Osteoblast (primary cell): ENCODE measurements around the gene LGR6. TPM values are rescaled to one million over a fixed set of nuclear protein-coding genes. Genes with fewer than 3 reads are reported as not detected.

ENCODE experiments used
- DNase-seq: peaks from one replicate; pipeline ENCODE4 v3.0.0; 2011; ENCODE audit warnings: low spot score, mixed read lengths; ENCODE audit not compliant: insufficient read length; ENCODE audit errors: missing footprints
- H2AFZ ChIP-seq: 2 replicates; pipeline ENCODE4 v1.6.0; 2011; ENCODE audit warnings: mild to moderate bottlenecking, low read length
- H3K27ac ChIP-seq: 2 replicates; pipeline ENCODE4 v1.5.1; 2011; ENCODE audit warnings: mild to moderate bottlenecking, low read depth, low read length, moderate library complexity
- H3K27me3 ChIP-seq: 2 replicates; pipeline ENCODE4 v1.6.0; 2012; ENCODE audit warnings: mild to moderate bottlenecking, control low read depth, inconsistent platforms, low read length, moderate library complexity; ENCODE audit not compliant: insufficient read depth
- H3K36me3 ChIP-seq: 2 replicates; pipeline ENCODE4 v1.5.1; 2011; ENCODE audit warnings: mild to moderate bottlenecking, low read length, control low read depth, moderate library complexity; ENCODE audit not compliant: insufficient read depth
- H3K4me1 ChIP-seq: 2 replicates; pipeline ENCODE4 v1.5.1; 2011; ENCODE audit warnings: mild to moderate bottlenecking, low read length, control low read depth, moderate library complexity; ENCODE audit not compliant: insufficient read depth
- H3K4me2 ChIP-seq: 2 replicates; pipeline ENCODE4 v1.6.0; 2011; ENCODE audit warnings: mild to moderate bottlenecking, low read length; ENCODE audit not compliant: insufficient read depth
- H3K4me3 ChIP-seq: fragments of 200-600 bp; sonication (generic); 3 replicates; pipeline ENCODE4 v1.5.1; 2012; ENCODE audit warnings: mild to moderate bottlenecking, low read length, inconsistent platforms; ENCODE audit not compliant: insufficient read depth
- H3K79me2 ChIP-seq: 2 replicates; pipeline ENCODE4 v1.6.0; 2012; ENCODE audit warnings: mild to moderate bottlenecking, low read length, control low read depth, inconsistent platforms; ENCODE audit not compliant: insufficient read depth
- H3K9me3 ChIP-seq: 2 replicates; pipeline ENCODE4 v1.5.1; 2011; ENCODE audit warnings: low read depth, low read length, control low read depth
- H4K20me1 ChIP-seq: 2 replicates; pipeline ENCODE4 v1.6.0; 2012; ENCODE audit warnings: mild to moderate bottlenecking, low read length, control low read depth; ENCODE audit not compliant: insufficient read depth
- CTCF ChIP-seq: IDR thresholded peaks from 2 replicates; pipeline ENCODE4 v1.5.1; 2011; ENCODE audit warnings: mild to moderate bottlenecking, low read depth, low read length, moderate library complexity; ENCODE audit errors: extremely low read depth
- total RNA-seq: library from RNA; depleted of rRNA; stranded (reverse); fragments of >200 nt; gene quantifications from 2 replicates; pipeline ENCODE4 v1.2.3, GENCODE V29; 2012

The LGR6 gene
- total RNA-seq, 1 donor, result not detected

GRCh38 chr1:202156590-202156989, 37.0 kb upstream of the LGR6 start:
- H3K4me2 ChIP-seq, result no peak overlapping the region
- no peak for TF ChIP-seq CTCF
- no peaks in the 10 kb centered on the region for H3K79me2 ChIP-seq
- H3K4me1 ChIP-seq, result peaks cover 10% of the 10 kb centered on the region
- peaks cover 2% of the 10 kb centered on the region for H3K27me3 ChIP-seq
- no peaks in the 10 kb centered on the region for H3K36me3 ChIP-seq
- no peak overlapping the region for H3K27ac ChIP-seq
- H4K20me1 ChIP-seq, result no peaks in the 10 kb centered on the region
- H3K9me3 ChIP-seq, result no peaks in the 10 kb centered on the region
- H2AFZ ChIP-seq, result no peak overlapping the region
- no peak overlapping the region for H3K4me3 ChIP-seq
- DNase-seq, result no peak

DNA sequence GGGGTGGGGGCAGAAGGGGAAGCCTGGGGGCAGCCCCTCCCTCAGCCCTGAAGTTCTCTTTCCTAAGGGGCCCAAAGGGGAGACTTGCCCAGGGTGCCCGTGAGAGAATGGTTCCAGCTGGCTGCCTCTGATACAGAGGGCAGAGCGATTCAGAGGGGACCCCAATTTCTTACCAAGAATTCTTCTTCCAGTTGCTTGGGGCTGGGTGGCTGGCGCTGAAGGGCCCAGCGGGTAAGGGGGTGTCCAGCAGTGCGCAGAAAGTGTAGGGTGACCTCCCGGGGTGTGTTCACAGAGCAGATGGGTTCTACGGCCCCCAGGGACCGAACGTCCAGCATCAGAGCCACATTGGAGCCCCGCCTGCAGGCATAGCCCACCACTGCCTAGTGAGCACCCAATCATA, 35.7 kb upstream of the LGR6 start:
- peaks cover 2% of the 10 kb centered on the region for H3K27me3 ChIP-seq
- no peaks in the 10 kb centered on the region for H3K36me3 ChIP-seq

DNA sequence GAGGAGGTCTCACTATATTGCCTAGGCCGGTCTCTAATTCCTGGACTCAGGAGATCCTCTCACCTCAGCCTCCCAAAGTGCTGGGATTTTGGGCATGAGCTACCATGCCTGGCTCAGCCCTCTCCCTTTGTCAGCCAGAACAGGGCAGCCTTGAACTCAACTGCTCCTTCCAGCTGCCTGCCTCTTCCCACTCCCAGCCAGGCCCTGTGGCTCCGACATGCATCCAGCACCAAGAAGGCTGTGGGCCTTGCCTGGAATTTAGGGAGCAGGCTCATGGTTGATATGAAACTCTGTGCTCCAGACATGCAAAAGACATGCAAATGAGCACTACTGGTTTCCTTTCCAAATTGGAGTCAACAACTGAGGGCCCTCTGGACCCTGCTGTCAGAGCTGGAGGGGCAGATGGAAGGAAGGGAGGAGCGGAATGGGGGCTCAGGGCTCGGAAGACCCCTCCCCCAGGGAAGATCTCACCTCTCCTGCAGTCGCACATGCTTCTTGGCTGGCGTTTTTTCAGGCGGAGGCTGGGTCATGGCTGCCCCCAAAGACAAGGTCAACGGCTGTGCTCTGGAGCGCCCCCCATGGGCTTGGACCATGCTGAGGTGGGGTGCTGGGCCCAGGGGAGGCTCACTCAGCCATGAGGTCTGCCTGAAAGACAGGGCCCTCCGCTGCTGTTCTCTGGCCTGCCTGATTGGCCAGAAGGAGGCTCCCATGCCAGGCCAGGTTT, 34.6 kb upstream of the LGR6 start:
- no peak overlapping the region for H3K4me3 ChIP-seq
- no peaks in the 10 kb centered on the region for H4K20me1 ChIP-seq
- no peak overlapping the region for H3K4me2 ChIP-seq
- H3K27ac ChIP-seq, result no peak overlapping the region
- TF ChIP-seq CTCF, result no peak
- no peaks in the 10 kb centered on the region for H3K27me3 ChIP-seq
- H3K79me2 ChIP-seq, result no peaks in the 10 kb centered on the region
- DNase-seq, result no peak
- H2AFZ ChIP-seq, result no peak overlapping the region
- H3K9me3 ChIP-seq, result no peaks in the 10 kb centered on the region
- H3K4me1 ChIP-seq, result peaks cover 10% of the 10 kb centered on the region
- H3K36me3 ChIP-seq, result no peaks in the 10 kb centered on the region

More for the DNA sequence above, 35.7 kb upstream of the LGR6 start:
- Histone ChIP-seq H4K20me1 (no peaks in the 10 kb centered on the region), H3K9me3 (no peaks in the 10 kb centered on the region), H3K79me2 (no peaks in the 10 kb centered on the region), H3K4me1 (peaks cover 10% of the 10 kb centered on the region), H2AFZ (no peak overlapping the region), H3K4me3 (no peak overlapping the region), H3K4me2 (no peak overlapping the region), H3K27ac (no peak overlapping the region)
- DNase-seq, result no peak
- no peak for TF ChIP-seq CTCF

GRCh38 chr1:202159534-202160371, 33.8 kb upstream of the LGR6 start:
- Histone ChIP-seq H3K27ac (no peak overlapping the region), H3K4me1 (peaks cover 7% of the 10 kb centered on the region), H3K79me2 (no peaks in the 10 kb centered on the region), H2AFZ (no peak overlapping the region), H3K4me2 (no peak overlapping the region), H3K27me3 (no peaks in the 10 kb centered on the region), H3K9me3 (no peaks in the 10 kb centered on the region), H4K20me1 (no peaks in the 10 kb centered on the region), H3K36me3 (no peaks in the 10 kb centered on the region), H3K4me3 (no peak overlapping the region)
- TF ChIP-seq CTCF, result no peak
- DNase-seq, result no peak
